Fibroblast of pulmonary artery (primary cell): Measurements from ENCODE around the gene ASRGL1.

Source experiments
- DNase-seq: peaks from one replicate; pipeline ENCODE4 v3.0.0-alpha.2; 2010; ENCODE audit warnings: low read depth
- H3K4me3 ChIP-seq: replicated peaks from 2 replicates; pipeline ENCODE4 v1.5.1; 2011; ENCODE audit warnings: low read depth, mild to moderate bottlenecking, control low read depth, low read length, moderate library complexity
- TF ChIP-seq, protein P1 (sequence below): IDR thresholded peaks from 2 replicates; pipeline ENCODE4 v1.5.1; 2011; ENCODE audit warnings: mild to moderate bottlenecking, control low read depth, low read length, inconsistent platforms; ENCODE audit errors: missing control alignments

The ASRGL1 gene

DNA sequence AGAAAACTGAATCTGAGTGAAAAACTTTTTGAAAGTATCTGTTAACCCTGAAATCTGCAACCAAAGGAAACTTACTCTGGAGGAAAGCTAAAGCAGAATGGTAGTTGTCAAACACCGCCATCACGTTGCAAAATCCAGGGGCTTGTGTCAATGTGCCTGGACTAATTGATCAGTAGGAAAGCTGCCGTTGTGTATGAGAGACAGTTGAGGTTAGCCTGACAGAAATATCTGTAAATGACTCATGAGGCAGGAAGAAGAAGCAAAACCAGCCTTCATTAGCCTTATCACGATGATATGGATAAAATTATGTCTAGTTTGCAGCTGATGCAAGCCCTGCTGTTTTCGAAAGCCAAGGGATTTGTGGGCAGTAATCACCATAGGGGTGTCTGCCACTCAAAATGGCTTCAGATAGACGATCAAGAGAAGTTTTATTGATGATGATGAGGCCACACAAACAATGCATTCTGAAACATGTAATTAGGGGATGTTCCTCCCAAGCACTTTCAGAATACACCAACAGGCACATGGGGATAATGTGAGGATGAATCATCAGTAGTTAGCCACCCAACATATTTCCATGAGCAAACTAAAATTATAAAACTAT, 90.5 kb downstream of the ASRGL1 start:
- DNase-seq = peak; percentile 32
- H3K4me3 ChIP-seq = no peak overlapping the region
- TF ChIP-seq, protein P1, sequence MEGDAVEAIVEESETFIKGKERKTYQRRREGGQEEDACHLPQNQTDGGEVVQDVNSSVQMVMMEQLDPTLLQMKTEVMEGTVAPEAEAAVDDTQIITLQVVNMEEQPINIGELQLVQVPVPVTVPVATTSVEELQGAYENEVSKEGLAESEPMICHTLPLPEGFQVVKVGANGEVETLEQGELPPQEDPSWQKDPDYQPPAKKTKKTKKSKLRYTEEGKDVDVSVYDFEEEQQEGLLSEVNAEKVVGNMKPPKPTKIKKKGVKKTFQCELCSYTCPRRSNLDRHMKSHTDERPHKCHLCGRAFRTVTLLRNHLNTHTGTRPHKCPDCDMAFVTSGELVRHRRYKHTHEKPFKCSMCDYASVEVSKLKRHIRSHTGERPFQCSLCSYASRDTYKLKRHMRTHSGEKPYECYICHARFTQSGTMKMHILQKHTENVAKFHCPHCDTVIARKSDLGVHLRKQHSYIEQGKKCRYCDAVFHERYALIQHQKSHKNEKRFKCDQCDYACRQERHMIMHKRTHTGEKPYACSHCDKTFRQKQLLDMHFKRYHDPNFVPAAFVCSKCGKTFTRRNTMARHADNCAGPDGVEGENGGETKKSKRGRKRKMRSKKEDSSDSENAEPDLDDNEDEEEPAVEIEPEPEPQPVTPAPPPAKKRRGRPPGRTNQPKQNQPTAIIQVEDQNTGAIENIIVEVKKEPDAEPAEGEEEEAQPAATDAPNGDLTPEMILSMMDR = no peak

DNA sequence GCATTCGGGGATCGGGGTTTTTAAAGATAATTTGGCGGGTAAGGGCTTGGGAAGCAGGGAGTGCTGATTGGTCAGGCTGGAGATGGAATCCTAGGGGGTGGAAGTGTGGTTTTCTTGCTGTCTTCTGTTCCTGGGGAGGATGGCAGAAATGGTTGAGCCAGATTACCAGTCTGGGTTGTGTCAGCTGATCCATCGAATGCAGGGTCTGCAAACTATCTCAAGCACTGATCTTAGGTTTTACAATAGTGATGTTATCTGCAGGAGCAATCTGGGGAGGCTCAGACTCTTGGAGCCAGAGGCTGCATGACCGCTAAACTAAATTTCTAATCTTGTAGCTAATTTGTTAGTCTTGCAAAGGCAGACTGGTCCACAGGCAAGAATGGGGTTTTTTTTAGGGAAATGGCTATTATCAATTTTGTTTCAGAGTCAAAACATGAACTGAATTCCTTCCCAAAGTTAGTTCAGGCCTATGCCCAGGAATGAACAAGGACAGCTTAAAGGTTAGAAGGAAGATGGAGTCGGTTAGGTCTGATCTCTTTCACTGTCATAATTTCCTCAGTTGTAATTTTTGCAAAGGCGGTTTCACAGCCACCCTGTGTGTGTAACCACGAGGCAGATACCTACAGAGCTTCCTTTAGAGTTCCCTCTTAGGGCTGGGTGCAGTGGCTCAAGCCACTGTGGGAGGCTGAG, 91.8 kb downstream of the ASRGL1 start:
- TF ChIP-seq, protein P1 = no peak
- DNase-seq = no peak
- H3K4me3 ChIP-seq = no peak overlapping the region

DNA sequence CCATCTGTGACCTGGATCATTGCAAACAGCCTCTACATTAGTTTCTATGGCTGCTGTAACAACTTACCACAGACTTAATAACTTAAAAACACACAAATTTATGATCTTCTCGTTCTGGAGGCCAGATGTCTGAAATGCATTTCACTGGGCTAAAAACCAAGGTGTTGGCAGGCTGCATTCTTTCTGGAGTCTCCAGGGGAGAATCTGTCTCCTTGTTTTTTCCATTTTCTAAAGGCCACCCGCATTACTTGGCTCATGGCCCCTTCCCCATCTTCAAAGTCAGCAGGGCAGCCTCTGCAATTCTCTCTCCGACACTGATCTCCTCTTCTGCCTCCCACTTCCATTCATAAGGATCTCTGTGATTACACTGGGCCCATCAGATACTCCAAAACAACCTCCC, 93.2 kb downstream of the ASRGL1 start:
- H3K4me3 ChIP-seq = no peak overlapping the region
- TF ChIP-seq, protein P1 = no peak
- DNase-seq = no peak

DNA sequence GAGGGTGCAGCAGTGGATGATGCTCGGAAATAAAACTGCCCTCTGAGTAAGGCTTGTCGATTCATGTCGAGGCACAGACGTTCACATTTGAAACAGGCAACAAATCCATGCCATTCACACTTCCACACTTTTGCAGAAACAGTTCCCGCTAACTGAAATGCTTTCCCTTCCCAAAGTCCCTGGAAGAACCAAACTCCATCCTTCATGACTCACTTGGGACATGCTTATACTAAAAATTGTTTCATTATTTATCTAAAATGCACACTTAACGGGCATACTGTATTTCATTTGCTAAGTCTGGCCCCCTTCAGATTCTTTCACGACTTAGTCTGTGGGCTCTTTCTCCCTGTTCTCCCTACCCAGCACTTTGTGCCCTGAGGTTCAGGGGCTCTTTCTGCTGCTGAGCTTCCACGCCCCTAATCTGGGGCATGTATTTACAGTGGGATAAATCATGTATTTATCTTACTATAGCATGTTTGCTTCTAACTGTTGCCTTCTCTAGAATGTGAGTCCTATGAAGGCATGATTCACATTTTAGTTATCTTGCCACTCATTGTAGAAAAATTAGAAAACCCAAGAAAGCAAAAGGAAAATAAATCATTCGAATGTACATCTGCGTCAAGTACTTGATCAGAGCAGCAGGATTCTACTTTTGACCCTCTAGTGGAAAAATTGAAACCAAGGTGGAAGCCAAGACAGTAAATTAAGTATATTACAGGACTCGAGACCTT, 94.1 kb downstream of the ASRGL1 start:
- TF ChIP-seq, protein P1 = no peak
- H3K4me3 ChIP-seq = no peak overlapping the region
- DNase-seq = peak; percentile 56

DNA sequence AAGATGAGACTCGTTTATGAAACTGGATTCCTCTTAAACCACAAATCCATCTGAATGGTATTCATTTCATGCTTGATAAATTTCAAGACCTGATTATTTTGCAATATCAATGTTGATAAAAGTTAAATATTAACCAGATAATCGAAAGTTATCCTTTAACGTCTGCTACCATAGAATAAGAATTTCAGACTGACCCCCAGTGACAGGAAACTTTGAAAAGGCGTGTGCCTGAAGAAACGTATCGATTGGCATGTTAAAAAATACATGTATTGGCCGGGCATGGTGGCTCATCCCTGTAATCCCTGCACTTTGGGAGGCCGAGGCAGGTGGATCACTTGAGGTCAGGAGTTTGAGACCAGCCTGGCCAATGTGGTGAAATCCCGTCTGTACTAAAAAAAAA, 95.4 kb downstream of the ASRGL1 start:
- no peak overlapping the region for H3K4me3 ChIP-seq
- no peak for DNase-seq
- TF ChIP-seq, protein P1 = no peak

DNA sequence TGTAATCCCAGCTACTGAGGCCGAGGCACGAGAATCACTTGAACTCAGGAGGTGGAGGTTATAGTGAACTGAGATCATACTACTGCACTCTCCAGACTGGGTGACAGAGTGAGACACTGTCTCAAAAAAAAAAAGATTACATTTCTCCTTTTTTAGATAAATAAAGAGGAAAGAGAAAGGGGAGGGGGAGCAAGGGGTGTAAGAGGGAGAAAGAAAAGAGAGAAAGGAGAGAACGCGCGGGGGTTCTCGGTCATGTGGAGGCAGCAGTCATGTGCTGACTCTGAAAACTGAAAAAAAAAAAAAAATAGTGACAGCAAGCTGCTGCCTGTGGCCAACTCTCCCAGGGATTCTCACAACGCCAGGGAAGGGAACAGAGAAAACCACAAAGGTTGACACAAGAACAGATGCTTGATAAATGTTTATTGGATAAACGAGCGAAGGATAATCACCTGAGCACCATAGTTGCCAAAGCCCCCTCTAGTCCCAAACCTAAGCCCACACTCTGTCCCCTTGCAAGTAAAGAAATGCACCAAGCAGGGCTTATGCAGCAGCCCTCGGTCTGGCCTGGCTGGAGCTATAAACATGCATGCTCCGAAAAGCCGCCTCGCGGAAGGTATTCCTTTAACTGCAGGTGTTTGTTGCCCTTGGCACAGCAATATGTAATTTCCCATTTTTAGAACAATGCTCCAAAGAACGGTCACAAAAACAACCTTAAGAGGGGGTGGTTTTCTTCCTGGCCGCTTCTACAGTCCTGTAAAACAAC, 96.1 kb downstream of the ASRGL1 start:
- DNase-seq = no peak
- TF ChIP-seq, protein P1 = no peak
- H3K4me3 ChIP-seq = no peak overlapping the region
